ENCODE results near the gene BTLA.
"Not testable (repeated sequence)": the region's sequence is repeated elsewhere in the genome, so short reads cannot be mapped to it uniquely, and the experiment has no call there.

Gene BTLA

GRCh38 chr3:112472691-112473090 is 26.6 kb downstream of the BTLA start:
- peaks cover 12% of the 10 kb centered on the region for H3K9me3 Mint-ChIP-seq
- H3K27me3 Mint-ChIP-seq, result no peaks in the 10 kb centered on the region
- H3K4me3 Mint-ChIP-seq, result no peak overlapping the region
- H3K4me1 Mint-ChIP-seq, result peaks cover 92% of the 10 kb centered on the region
- H3K36me3 Mint-ChIP-seq, result peaks cover 47% of the 10 kb centered on the region
- peak overlapping the region; percentile 43 for H3K27ac Mint-ChIP-seq

GRCh38 chr3:112471596-112472325 is 27.5 kb downstream of the BTLA start:
- Mint-ChIP-seq H3K9me3 (peaks cover 12% of the 10 kb centered on the region), H3K36me3 (peaks cover 46% of the 10 kb centered on the region), H3K27ac (peak overlapping the region; percentile 89), H3K4me3 (no peak overlapping the region), H3K27me3 (no peaks in the 10 kb centered on the region), H3K4me1 (peaks cover 92% of the 10 kb centered on the region)

- Mint-ChIP-seq H3K9me3 (peaks cover 12% of the 10 kb centered on the region), H3K27ac (peak overlapping the region; percentile 85), H3K36me3 (peaks cover 50% of the 10 kb centered on the region), H3K4me3 (peak overlapping the region; percentile 1), H3K27me3 (no peaks in the 10 kb centered on the region), H3K4me1 (peaks cover 91% of the 10 kb centered on the region)
Observed at GRCh38 chr3:112470788-112471187, 28.5 kb downstream of the BTLA start.

- H3K27ac Mint-ChIP-seq, result no peak overlapping the region
- no peak overlapping the region for H3K4me3 Mint-ChIP-seq
- H3K27me3 Mint-ChIP-seq, result no peaks in the 10 kb centered on the region
- peaks cover 46% of the 10 kb centered on the region for H3K36me3 Mint-ChIP-seq
- H3K4me1 Mint-ChIP-seq, result peaks cover 93% of the 10 kb centered on the region
- peaks cover 11% of the 10 kb centered on the region for H3K9me3 Mint-ChIP-seq
Observed at GRCh38 chr3:112469671-112470070, 29.6 kb downstream of the BTLA start.

GRCh38 chr3:112467539-112467938 is 31.7 kb downstream of the BTLA start:
- H3K4me1 Mint-ChIP-seq, result peaks cover 92% of the 10 kb centered on the region
- no peaks in the 10 kb centered on the region for H3K27me3 Mint-ChIP-seq
- H3K4me3 Mint-ChIP-seq, result no peak overlapping the region
- H3K9me3 Mint-ChIP-seq, result peaks cover 7% of the 10 kb centered on the region
- H3K36me3 Mint-ChIP-seq, result peaks cover 41% of the 10 kb centered on the region
- peak overlapping the region; percentile 71 for H3K27ac Mint-ChIP-seq

- H3K4me3 Mint-ChIP-seq, result no peak overlapping the region
- H3K27me3 Mint-ChIP-seq, result no peaks in the 10 kb centered on the region
- peaks cover 89% of the 10 kb centered on the region for H3K4me1 Mint-ChIP-seq
- peak overlapping the region; percentile 35 for H3K27ac Mint-ChIP-seq
- peaks cover 41% of the 10 kb centered on the region for H3K36me3 Mint-ChIP-seq
- H3K9me3 Mint-ChIP-seq, result peaks cover 3% of the 10 kb centered on the region
Observed at GRCh38 chr3:112466020-112466419, 33.3 kb downstream of the BTLA start.

- Mint-ChIP-seq H3K4me3 (peak overlapping the region; percentile 74), H3K4me1 (peaks cover 89% of the 10 kb centered on the region), H3K27me3 (no peaks in the 10 kb centered on the region), H3K27ac (peak overlapping the region; percentile 89), H3K36me3 (peaks cover 31% of the 10 kb centered on the region), H3K9me3 (peaks cover 10% of the 10 kb centered on the region)
Observed at GRCh38 chr3:112464264-112464663, 35.0 kb downstream of the BTLA start.

GRCh38 chr3:112463250-112463649 is 36.0 kb downstream of the BTLA start:
- peak overlapping the region; percentile 46 for H3K4me3 Mint-ChIP-seq
- H3K9me3 Mint-ChIP-seq, result peaks cover 10% of the 10 kb centered on the region

GRCh38 chr3:112461787-112462186 is 37.5 kb downstream of the BTLA start:
- H3K4me1 Mint-ChIP-seq, result peaks cover 77% of the 10 kb centered on the region
- peaks cover 22% of the 10 kb centered on the region for H3K36me3 Mint-ChIP-seq
- H3K9me3 Mint-ChIP-seq, result peaks cover 10% of the 10 kb centered on the region
- not testable (repeated sequence) for H3K27me3 Mint-ChIP-seq, H3K4me3 Mint-ChIP-seq
- peak overlapping the region; percentile 96 for H3K27ac Mint-ChIP-seq

More at GRCh38 chr3:112463250-112463649, 36.0 kb downstream of the BTLA start:
- peaks cover 86% of the 10 kb centered on the region for H3K4me1 Mint-ChIP-seq
- peaks cover 27% of the 10 kb centered on the region for H3K36me3 Mint-ChIP-seq
- no peaks in the 10 kb centered on the region for H3K27me3 Mint-ChIP-seq
- peak overlapping the region; percentile 87 for H3K27ac Mint-ChIP-seq

GRCh38 chr3:112460519-112461195 is 38.6 kb downstream of the BTLA start:
- Mint-ChIP-seq H3K4me3 (peak overlapping the region; percentile 69), H3K36me3 (peaks cover 16% of the 10 kb centered on the region), H3K27me3 (no peaks in the 10 kb centered on the region), H3K27ac (peak overlapping the region; percentile 96), H3K4me1 (peaks cover 67% of the 10 kb centered on the region), H3K9me3 (peaks cover 10% of the 10 kb centered on the region)

- Mint-ChIP-seq H3K9me3 (peaks cover 10% of the 10 kb centered on the region), H3K4me1 (peaks cover 58% of the 10 kb centered on the region), H3K27ac (peak overlapping the region; percentile 96), H3K4me3 (peak overlapping the region; percentile 57), H3K27me3 (no peaks in the 10 kb centered on the region), H3K36me3 (peaks cover 12% of the 10 kb centered on the region)
Observed at GRCh38 chr3:112459750-112460149, 39.5 kb downstream of the BTLA start.

GRCh38 chr3:112456147-112456546 is 43.1 kb downstream of the BTLA start:
- H3K4me3 Mint-ChIP-seq, result no peak overlapping the region
- H3K36me3 Mint-ChIP-seq, result peaks cover 2% of the 10 kb centered on the region
- no peak overlapping the region for H3K27ac Mint-ChIP-seq
- H3K4me1 Mint-ChIP-seq, result peaks cover 26% of the 10 kb centered on the region
- H3K9me3 Mint-ChIP-seq, result peaks cover 8% of the 10 kb centered on the region
- no peaks in the 10 kb centered on the region for H3K27me3 Mint-ChIP-seq

GRCh38 chr3:112448939-112449338 is 50.3 kb downstream of the BTLA start:
- peaks cover 19% of the 10 kb centered on the region for H3K4me1 Mint-ChIP-seq
- H3K27ac Mint-ChIP-seq, result no peak overlapping the region
- no peaks in the 10 kb centered on the region for H3K9me3 Mint-ChIP-seq
- H3K36me3 Mint-ChIP-seq, result peaks cover 2% of the 10 kb centered on the region
- H3K27me3 Mint-ChIP-seq, result no peaks in the 10 kb centered on the region
- peak overlapping the region; percentile 37 for H3K4me3 Mint-ChIP-seq

- no peak overlapping the region for H3K4me3 Mint-ChIP-seq
- H3K4me1 Mint-ChIP-seq, result peaks cover 19% of the 10 kb centered on the region
- H3K27ac Mint-ChIP-seq, result no peak overlapping the region
- peaks cover 3% of the 10 kb centered on the region for H3K36me3 Mint-ChIP-seq
- H3K27me3 Mint-ChIP-seq, result no peaks in the 10 kb centered on the region
- no peaks in the 10 kb centered on the region for H3K9me3 Mint-ChIP-seq
Observed at GRCh38 chr3:112446343-112446742, 52.9 kb downstream of the BTLA start.

- Mint-ChIP-seq H3K36me3 (peaks cover 3% of the 10 kb centered on the region), H3K9me3 (no peaks in the 10 kb centered on the region), H3K4me3 (no peak overlapping the region), H3K27me3 (no peaks in the 10 kb centered on the region), H3K4me1 (peaks cover 19% of the 10 kb centered on the region), H3K27ac (no peak overlapping the region)
Observed at GRCh38 chr3:112445839-112446238, 53.4 kb downstream of the BTLA start.
